Activated effector memory CD4-positive, alpha-beta T cell treated with Interleukin-2 at 50 U/mL for 16 hours (primary cell): Measurements from ENCODE around the gene TM7SF2.
"Not testable (repeated sequence)": the region's sequence is repeated elsewhere in the genome, so short reads cannot be mapped to it uniquely, and the experiment has no call there.

ENCODE experiments used
- DNase-seq: peaks from one replicate; pipeline ENCODE4 v3.0.0-alpha.2; 2020

TM7SF2 gene

DNA sequence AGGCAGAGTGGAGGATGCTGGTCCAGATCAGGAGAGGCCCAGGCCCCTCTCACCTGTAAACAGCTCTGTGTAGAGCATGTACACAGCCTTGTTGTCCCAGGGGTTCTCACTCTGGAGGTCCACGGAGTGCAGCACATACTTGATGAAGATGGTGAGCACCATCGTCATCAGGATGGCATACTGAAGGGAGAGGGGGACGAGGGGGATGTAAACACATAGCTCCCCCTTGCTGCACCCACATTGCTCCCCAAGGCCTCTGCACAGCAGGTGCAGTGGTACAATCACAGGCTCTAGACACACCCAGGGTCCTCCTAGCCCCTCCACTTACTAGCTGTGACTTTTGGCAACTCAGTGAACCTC, 19.7 kb downstream of the TM7SF2 start:
- DNase-seq, result no peak

- DNase-seq, result no peak
These were observed 20.2 kb downstream of the TM7SF2 start for GRCh38 chr11:65131895-65132237.

- no peak for DNase-seq
These were observed 20.7 kb downstream of the TM7SF2 start for GRCh38 chr11:65132238-65132987.

DNA sequence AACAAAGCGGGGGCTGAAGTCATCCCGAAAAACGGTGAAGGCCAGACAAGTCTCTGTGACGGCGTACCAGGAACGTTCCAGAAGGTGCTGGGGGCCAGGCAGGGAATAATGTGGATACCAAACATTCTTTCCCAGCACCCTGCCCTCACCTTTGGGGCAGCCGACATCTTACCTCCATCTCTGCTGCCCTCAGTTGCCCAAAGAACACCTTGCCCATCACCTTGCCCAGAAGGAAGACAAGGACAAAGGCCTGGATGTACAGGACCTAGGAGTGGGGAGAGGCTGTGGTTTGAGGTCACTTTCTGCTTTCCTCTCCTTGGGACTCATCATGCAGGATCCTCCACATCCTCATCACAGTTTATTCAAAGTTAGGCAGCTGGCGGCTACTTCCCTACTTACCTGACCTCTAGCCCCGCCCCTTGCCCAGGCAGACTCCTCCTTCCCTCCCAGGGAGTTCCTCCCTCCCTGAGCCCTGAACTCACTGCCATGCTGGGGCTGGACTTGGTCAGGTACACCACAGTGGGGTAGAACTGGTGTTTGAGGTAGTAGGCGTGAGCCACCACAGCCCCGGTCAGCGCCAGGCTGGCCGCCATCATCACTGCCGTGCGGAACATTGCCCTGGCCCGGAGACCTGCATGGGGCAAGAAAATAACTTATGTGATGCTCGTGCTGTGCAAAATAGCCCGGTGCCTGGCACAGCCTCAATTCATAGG, 21.5 kb downstream of the TM7SF2 start:
- peak; percentile 22 for DNase-seq

DNA sequence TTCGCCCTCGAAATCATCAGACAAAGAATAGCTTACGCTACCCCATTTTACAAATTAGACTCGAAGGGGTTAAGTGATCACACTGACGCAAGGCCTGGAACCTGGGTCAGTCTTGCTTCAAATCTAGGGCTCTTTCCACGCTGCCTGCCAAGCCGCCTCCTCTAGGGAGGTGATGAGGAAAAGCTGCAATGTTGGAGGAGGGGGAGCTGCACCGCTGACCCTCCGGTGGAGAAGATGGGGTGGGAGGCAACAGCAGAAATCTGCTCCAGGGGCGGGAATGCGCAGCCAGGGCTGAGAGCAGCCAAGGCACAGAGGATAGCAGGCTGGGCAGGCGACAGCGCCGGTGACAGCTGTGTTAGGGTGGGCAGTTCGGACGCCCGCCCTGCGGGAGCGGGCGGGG, 22.1 kb downstream of the TM7SF2 start:
- no peak for DNase-seq

- DNase-seq, result peak; percentile 90
These were observed 22.7 kb downstream of the TM7SF2 start, which contains the start of gene SYVN1 for GRCh38 chr11:65134240-65134951. Gene SYVN1 (minus strand): TSS chr11:65134519. CDS start chr11:65133601, 918 bp downstream.

DNA sequence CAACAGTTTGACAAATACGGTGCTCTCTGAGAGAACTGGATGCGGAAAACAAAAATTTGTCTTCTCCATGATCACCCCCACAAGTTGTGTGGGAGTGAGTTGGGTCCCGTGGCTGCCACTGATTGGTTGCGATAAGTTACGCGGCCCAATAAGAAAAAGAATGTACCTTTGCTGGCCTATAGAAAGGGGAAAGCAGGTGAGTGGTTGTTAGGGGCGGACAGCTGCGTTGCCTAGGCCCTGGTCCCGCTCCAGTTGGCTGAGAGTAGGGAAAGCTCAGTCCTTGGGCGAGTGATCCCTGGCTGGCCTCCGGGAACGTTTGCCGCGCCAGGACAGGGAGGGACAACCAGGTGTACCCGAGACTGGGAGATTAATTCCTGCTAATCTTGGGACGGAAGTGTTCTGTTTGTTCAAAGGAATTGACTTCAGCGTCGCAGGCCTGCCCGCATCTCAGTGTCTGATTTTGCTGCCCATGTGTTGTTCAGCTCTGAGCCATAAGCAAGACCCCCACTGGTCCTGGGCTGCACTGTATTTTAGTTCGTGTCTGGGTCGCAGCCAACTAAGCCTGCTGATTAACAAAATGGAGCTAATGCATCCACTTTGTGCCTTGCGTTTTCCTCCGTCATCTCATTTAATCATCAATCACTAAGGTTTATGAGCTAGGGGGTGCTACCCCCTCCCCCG, 23.4 kb downstream of the TM7SF2 start:
- DNase-seq, result peak; percentile 73

- no peak for DNase-seq
These were observed 24.0 kb downstream of the TM7SF2 start for GRCh38 chr11:65135633-65136145.

GRCh38 chr11:65136515-65137096, 24.9 kb downstream of the TM7SF2 start:
- DNase-seq, result no peak

GRCh38 chr11:65141896-65142494, 30.3 kb downstream of the TM7SF2 start:
- DNase-seq, result no peak

DNA sequence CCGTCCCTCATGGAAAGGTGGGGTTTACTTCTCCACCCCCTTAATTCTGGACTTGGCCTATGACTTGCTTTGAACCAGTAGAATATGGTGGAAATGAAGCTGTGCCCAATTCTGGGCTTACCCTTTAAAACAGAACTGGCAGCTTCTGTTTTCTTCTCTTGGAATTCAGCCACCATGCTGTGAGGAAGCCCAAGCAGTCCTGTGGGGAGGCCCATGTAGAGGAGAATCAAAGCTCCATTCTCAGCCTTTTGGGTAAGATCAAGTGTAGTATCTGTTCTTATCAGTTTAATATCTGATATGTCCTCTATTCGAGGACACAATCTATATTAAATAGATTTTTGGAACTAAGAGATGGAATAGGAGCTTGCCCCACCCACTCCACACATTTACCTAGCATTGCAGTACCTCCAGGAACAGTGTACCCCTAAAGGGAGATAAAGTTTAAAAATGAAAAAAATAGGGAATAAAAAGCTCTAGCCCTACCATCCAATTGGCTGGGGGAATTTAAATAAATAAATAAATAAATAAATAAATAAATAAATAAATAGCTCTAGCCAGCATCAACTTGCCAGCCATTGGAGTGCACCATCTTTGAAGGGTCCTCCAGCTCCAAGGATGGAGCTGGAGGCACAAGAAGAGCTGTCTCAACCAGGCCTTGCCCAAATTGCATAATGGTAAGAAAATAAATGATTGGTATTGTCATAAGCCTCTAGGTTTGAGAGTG, 35.8 kb downstream of the TM7SF2 start:
- no peak for DNase-seq

DNA sequence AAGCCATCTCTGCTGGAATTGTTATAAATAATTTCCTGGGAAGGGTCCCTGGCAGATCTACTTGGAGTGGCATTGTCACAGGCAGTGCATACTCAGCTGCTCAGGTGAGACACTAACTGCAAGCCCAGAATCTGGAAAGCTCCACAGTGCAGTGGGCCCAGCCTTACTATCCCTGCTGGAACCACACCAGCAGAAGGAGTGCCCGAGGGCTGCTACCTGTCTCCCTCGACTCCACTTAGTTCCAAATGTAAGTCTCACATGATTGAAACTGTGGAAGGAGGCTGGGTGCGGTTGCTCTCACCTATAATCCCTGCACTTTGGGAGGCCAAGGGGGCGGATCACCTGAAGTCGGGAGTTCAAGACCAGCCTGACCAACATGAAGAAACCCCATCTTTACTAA, 37.0 kb downstream of the TM7SF2 start:
- no peak for DNase-seq

DNA sequence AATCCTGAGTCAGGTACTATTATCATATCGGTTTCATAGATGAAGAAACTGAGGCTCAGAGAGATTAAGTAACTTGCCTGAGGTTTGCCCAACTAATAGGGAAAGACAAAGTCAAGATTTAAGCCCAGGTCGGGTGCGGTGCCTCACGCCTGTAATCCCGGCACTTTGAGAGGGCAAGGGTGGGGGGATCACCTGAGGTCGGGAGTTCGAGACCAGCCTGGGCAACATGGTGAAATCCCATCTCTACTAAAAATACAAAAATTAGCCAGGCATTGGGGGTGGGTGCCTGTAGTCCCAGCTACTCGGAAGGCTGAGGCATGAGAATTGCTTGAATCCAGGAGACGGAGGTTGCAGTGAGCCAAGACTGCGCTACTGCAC, 38.4 kb downstream of the TM7SF2 start:
- DNase-seq, result not testable (repeated sequence)

- DNase-seq, result no peak
These were observed 39.0 kb downstream of the TM7SF2 start for GRCh38 chr11:65150509-65151299.

DNA sequence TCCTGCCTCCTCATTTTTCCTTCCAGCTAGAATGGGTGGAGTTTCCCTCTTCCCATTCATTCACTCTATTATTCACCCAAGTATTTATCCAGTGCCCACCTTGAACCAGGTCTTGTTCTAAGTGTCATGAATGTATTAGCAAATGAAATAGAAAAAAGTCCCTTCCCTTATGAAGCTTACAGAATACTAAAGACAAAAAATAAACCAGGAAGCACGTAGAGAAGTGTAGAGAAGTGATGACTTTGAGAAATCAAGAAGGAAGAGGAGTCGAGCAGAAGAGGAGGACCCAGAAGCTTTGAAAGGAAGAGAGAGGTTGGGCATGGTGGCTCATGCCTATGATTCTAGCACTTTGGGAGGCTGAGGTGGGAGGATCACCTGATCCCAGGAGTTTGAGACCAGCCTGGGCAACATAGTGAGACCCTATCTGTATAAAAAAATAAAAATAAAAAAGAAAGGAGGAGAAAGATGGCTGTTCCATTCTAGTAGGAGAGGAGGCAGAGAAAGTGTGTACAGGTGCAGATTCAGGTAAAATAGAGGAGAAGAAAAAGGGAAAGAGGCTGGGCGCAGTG, 39.7 kb downstream of the TM7SF2 start:
- no peak for DNase-seq

- DNase-seq, result no peak
These were observed 40.5 kb downstream of the TM7SF2 start for GRCh38 chr11:65152122-65152521.

GRCh38 chr11:65156256-65156655, 44.6 kb downstream of the TM7SF2 start:
- DNase-seq, result no peak

- no peak for DNase-seq
These were observed 45.3 kb downstream of the TM7SF2 start for GRCh38 chr11:65156926-65157325.

GRCh38 chr11:65157336-65157735, 45.7 kb downstream of the TM7SF2 start:
- DNase-seq, result no peak

DNA sequence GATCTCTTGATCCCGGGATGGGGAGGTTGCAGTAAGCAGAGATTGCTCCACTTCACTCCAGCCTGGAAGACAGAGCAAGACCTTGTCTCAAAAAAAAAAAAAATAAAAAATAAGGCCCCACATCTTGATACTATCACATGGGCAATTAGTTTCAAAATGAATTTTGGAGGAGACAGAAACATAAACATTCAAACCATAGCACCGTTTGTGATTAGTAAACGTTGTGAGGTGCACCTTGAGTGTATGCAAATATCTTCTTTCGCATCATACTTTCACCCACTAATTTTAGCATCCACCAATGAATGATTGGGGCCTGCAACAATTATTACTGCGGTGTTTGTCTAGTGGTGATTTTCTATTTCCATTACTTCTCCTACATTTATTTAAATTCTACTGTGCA, 47.3 kb downstream of the TM7SF2 start:
- DNase-seq, result no peak
